Measurements from ENCODE around the gene COTL1. TPM values are rescaled to one million over a fixed set of nuclear protein-coding genes. Genes with fewer than 3 reads are reported as not detected.

Gene COTL1
- total RNA-seq, 1 experiment from 2014 or later = 34.1 TPM

DNA sequence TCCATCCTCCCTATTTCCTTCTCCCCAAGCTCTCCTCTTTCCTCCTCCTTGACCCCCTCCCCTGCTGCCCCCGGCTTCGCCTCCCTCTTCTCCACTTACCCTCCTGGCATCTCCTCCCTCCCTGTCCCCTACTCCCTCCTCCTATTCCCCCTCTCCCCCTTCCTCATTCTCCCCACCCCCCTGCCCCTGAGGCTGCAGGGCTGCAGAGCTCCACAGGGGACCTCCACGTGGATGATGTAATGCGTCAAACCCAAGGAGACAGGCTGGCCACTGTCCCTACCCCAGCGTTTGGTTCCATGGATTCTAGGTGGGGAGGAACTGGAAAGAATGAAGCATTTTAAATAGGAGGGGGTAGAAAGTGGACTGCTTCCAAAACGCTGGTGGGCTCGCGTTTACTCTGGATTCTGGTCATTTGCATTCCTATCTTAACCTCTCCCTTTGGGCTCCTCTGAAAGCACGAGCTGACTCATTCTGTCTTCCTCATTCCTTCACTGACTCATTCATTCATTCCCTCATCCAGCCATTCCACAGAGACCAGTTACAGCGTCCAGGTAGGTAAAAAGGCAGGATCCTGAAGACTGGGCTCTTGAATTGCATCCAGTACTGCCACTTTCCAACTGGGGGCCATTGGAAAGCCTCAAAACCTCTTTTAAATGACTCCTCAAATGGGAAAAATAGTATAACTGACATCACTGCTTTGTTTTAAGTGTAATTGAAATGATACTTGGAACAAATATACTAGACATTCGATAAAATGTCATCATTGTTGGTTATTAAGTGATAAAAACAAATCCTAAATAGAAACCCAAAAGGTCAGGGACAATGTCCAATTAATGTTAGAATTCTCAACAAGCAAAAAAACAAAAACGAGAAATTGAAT is 943 bp upstream of the COTL1 start:
- no peaks in the 10 kb centered on the region for H3K27me3 ChIP-seq (replicated peaks; ENCODE audit: insufficient read depth, low read depth, low read length, poor library complexity)
- no peak overlapping the region for H3K27ac ChIP-seq (ENCODE audit: low read depth, low read length, poor library complexity, severe bottlenecking)
- intact Hi-C loops (cut with micrococcal nuclease; ENCODE audit: unreplicated experiment) = no loop called here
- H3K4me3 ChIP-seq (ENCODE audit: low read depth, low read length, poor library complexity, severe bottlenecking) = no peak overlapping the region
- H3K4me1 ChIP-seq (ENCODE audit: insufficient read depth, low read length, poor library complexity, severe bottlenecking) = peaks cover 25% of the 10 kb centered on the region
- H3K36me3 ChIP-seq (ENCODE audit: insufficient read depth, low read length, poor library complexity, severe bottlenecking) = no peaks in the 10 kb centered on the region
- no peaks in the 10 kb centered on the region for H3K9me3 ChIP-seq (ENCODE audit: low read depth, low read length, poor library complexity, severe bottlenecking)
- TF ChIP-seq EZH2 (IDR thresholded peaks at IDR 0.05; ENCODE audit: borderline replicate concordance, low read depth, low read length, poor library complexity, severe bottlenecking) = no peak
- TF ChIP-seq, protein P1, sequence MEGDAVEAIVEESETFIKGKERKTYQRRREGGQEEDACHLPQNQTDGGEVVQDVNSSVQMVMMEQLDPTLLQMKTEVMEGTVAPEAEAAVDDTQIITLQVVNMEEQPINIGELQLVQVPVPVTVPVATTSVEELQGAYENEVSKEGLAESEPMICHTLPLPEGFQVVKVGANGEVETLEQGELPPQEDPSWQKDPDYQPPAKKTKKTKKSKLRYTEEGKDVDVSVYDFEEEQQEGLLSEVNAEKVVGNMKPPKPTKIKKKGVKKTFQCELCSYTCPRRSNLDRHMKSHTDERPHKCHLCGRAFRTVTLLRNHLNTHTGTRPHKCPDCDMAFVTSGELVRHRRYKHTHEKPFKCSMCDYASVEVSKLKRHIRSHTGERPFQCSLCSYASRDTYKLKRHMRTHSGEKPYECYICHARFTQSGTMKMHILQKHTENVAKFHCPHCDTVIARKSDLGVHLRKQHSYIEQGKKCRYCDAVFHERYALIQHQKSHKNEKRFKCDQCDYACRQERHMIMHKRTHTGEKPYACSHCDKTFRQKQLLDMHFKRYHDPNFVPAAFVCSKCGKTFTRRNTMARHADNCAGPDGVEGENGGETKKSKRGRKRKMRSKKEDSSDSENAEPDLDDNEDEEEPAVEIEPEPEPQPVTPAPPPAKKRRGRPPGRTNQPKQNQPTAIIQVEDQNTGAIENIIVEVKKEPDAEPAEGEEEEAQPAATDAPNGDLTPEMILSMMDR (conservative IDR thresholded peaks at IDR 0.05; ENCODE audit: low read depth, low read length) = no peak
- peak; percentile 61 for DNase-seq (ENCODE audit: low spot score)
- no TSS peak for BruUV-seq (replicated peaks)
- ChIA-PET POLR2A (ENCODE audit: low non-redundant PET) (no interaction called here), CTCF (interaction anchor here (0.6 kb wide), 1 partner anchor 663 kb away, joined by 7 read pairs; no protein-coding TSS in a partner anchor)

- ChIA-PET CTCF (no interaction called here), POLR2A (ENCODE audit: low non-redundant PET) (no interaction called here)
- Histone ChIP-seq H3K36me3 (ENCODE audit: insufficient read depth, low read length, poor library complexity, severe bottlenecking) (no peaks in the 10 kb centered on the region), H3K4me3 (ENCODE audit: low read depth, low read length, poor library complexity, severe bottlenecking) (peak overlapping the region; percentile 68), H3K4me1 (ENCODE audit: insufficient read depth, low read length, poor library complexity, severe bottlenecking) (peaks cover 25% of the 10 kb centered on the region), H3K9me3 (ENCODE audit: low read depth, low read length, poor library complexity, severe bottlenecking) (no peaks in the 10 kb centered on the region), H3K27me3 (replicated peaks; ENCODE audit: insufficient read depth, low read depth, low read length, poor library complexity) (no peaks in the 10 kb centered on the region), H3K27ac (ENCODE audit: low read depth, low read length, poor library complexity, severe bottlenecking) (no peak overlapping the region)
- intact Hi-C loops (cut with micrococcal nuclease; ENCODE audit: unreplicated experiment) = no loop called here
- TF ChIP-seq, protein P1 (conservative IDR thresholded peaks at IDR 0.05; ENCODE audit: low read depth, low read length) = no peak
- TF ChIP-seq EZH2 (IDR thresholded peaks at IDR 0.05; ENCODE audit: borderline replicate concordance, low read depth, low read length, poor library complexity, severe bottlenecking) = no peak
- no TSS peak for BruUV-seq (replicated peaks)
- no peak for DNase-seq (ENCODE audit: low spot score)
These were observed 662 bp downstream of the COTL1 start for GRCh38 chr16:84617041-84617790.

DNA sequence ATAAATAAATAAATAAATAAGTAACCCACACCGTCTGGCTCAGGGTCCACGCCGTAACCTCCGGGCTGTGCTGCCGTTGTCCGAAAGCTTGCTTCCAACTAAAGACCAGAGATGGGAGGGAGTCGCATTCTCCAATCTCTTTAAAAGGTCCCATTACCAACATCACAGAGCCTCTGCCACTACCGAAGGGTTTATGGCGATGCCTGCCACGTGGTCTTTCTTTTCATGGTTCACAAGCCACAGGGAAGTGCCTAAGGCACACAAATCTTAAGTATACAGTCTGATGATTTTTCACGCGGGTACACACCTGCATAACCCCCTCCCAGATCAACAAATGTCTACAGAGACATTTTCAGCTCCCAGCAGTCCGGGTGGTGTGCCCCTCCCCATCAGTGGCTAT is 1.4 kb downstream of the COTL1 start:
- Histone ChIP-seq H3K36me3 (ENCODE audit: insufficient read depth, low read length, poor library complexity, severe bottlenecking) (no peaks in the 10 kb centered on the region), H3K9me3 (ENCODE audit: low read depth, low read length, poor library complexity, severe bottlenecking) (no peaks in the 10 kb centered on the region), H3K27ac (ENCODE audit: low read depth, low read length, poor library complexity, severe bottlenecking) (no peak overlapping the region), H3K4me1 (ENCODE audit: insufficient read depth, low read length, poor library complexity, severe bottlenecking) (peaks cover 25% of the 10 kb centered on the region), H3K4me3 (ENCODE audit: low read depth, low read length, poor library complexity, severe bottlenecking) (peak overlapping the region; percentile 68), H3K27me3 (replicated peaks; ENCODE audit: insufficient read depth, low read depth, low read length, poor library complexity) (no peaks in the 10 kb centered on the region)
- CTCF ChIA-PET = interaction anchor here (0.5 kb wide), 1 partner anchor 498 kb away, joined by 3 read pairs; no protein-coding TSS in a partner anchor
- no peak for TF ChIP-seq EZH2 (IDR thresholded peaks at IDR 0.05; ENCODE audit: borderline replicate concordance, low read depth, low read length, poor library complexity, severe bottlenecking)
- TF ChIP-seq, protein P1 (conservative IDR thresholded peaks at IDR 0.05; ENCODE audit: low read depth, low read length) = no peak
- no peak for DNase-seq (ENCODE audit: low spot score)
- POLR2A ChIA-PET (ENCODE audit: low non-redundant PET) = no interaction called here
- intact Hi-C loops (cut with micrococcal nuclease; ENCODE audit: unreplicated experiment) = no loop called here
- no TSS peak for BruUV-seq (replicated peaks)
